GM21576 (cell line): Measurements from ENCODE around the gene VPS37B.

ENCODE experiments used
- ATAC-seq: cut with Tn5 transposase; IDR thresholded peaks from one replicate; pipeline ENCODE4 v1.9.1; 2021; ENCODE audit warnings: mild to moderate bottlenecking, moderate library complexity; ENCODE audit not compliant: unreplicated experiment

Gene VPS37B

GRCh38 chr12:122867691-122868461, 28.0 kb downstream of the VPS37B start:
- no peak for ATAC-seq

- no peak for ATAC-seq
Observed at GRCh38 chr12:122866950-122867607, 28.8 kb downstream of the VPS37B start.

GRCh38 chr12:122866379-122866778, 29.5 kb downstream of the VPS37B start:
- ATAC-seq = no peak

- no peak for ATAC-seq
Observed at GRCh38 chr12:122865268-122866231, 30.4 kb downstream of the VPS37B start.

GRCh38 chr12:122864894-122865253, 31.1 kb downstream of the VPS37B start:
- ATAC-seq = no peak

- ATAC-seq = no peak
Observed at GRCh38 chr12:122862872-122863701, 32.8 kb downstream of the VPS37B start.

- ATAC-seq = no peak
Observed at GRCh38 chr12:122862110-122862634, 33.8 kb downstream of the VPS37B start.

- ATAC-seq = no peak
Observed at GRCh38 chr12:122861587-122861970, 34.3 kb downstream of the VPS37B start.

- no peak for ATAC-seq
Observed at GRCh38 chr12:122860854-122861586, 34.9 kb downstream of the VPS37B start.

GRCh38 chr12:122860040-122860853, 35.7 kb downstream of the VPS37B start:
- no peak for ATAC-seq

GRCh38 chr12:122859303-122860039, 36.5 kb downstream of the VPS37B start:
- ATAC-seq = no peak

- ATAC-seq = no peak
Observed at GRCh38 chr12:122858591-122859302, 37.2 kb downstream of the VPS37B start.

- ATAC-seq = no peak
Observed at GRCh38 chr12:122858171-122858570, 37.8 kb downstream of the VPS37B start.

GRCh38 chr12:122856999-122857671, 38.8 kb downstream of the VPS37B start:
- ATAC-seq = no peak

- no peak for ATAC-seq
Observed at GRCh38 chr12:122855928-122856831, 39.7 kb downstream of the VPS37B start.
